ENCODE results near the gene HNRNPC. TPM values are rescaled to one million over a fixed set of nuclear protein-coding genes. Genes with fewer than 3 reads are reported as not detected.
"Not testable (repeated sequence)": the region's sequence is repeated elsewhere in the genome, so short reads cannot be mapped to it uniquely, and the experiment has no call there.

Gene HNRNPC
- total and polyA plus RNA-seq, 2 experiments from 2014 or later, result 584 to 674 TPM

GRCh38 chr14:21279783-21280182 lies 10.5 kb upstream of the HNRNPC start, which contains the start of gene RPGRIP1:
TSS of gene RPGRIP1 (plus strand) at chr14:21280083. CDS start at chr14:21287977, 7,894 bp downstream.
- no peak for TF ChIP-seq EZH2phosphoT487 (IDR thresholded peaks at IDR 0.05; ENCODE audit: insufficient read depth, low read depth)
- no peak for TF ChIP-seq EZH2 (IDR thresholded peaks at IDR 0.05; ENCODE audit: insufficient read depth, poor library complexity, severe bottlenecking)
- Histone ChIP-seq H4K20me1 (ENCODE audit: insufficient read depth) (no peaks in the 10 kb centered on the region), H3K27ac (no peak within 1 kb of the TSS), H2AFZ (no peak within 1 kb of the TSS), H3K9me2 (ENCODE audit: insufficient read depth) (no peaks in the 10 kb centered on the region), H3K79me2 (ENCODE audit: insufficient read depth) (no peaks in the 10 kb centered on the region), H3K9me3 (ENCODE audit: low read depth) (no peaks in the 10 kb centered on the region), H3K9ac (no peak within 1 kb of the TSS), H3K36me3 (ENCODE audit: low read depth) (no peaks in the 10 kb centered on the region), H3K4me3 (no peak within 1 kb of the TSS), H3F3A (ENCODE audit: insufficient read depth) (peaks cover 2% of the 10 kb centered on the region; the same call in 1 of the 2 replicates), H3K27me3 (replicated peaks; ENCODE audit: insufficient read depth) (no peaks in the 10 kb centered on the region), H3K4me2 (ENCODE audit: unreplicated experiment) (no peak within 1 kb of the TSS), H3K4me1 (ENCODE audit: insufficient read depth) (no peaks in the 10 kb centered on the region)
- in situ Hi-C loops (cut with MboI), result no loop called here
- WGBS, 2 experiments (ENCODE audit: low coverage in 1 of 2, low lambda C conversion rate in 2 of 2, missing lambda C conversion rate in 2 of 2), result 98 to 99% methylated on average over 2 of the region's 2 CpGs
- no peak for DNase-seq

- H3K27me3 ChIP-seq (replicated peaks; ENCODE audit: insufficient read depth), result no peaks in the 10 kb centered on the region
- H2AFZ ChIP-seq, result no peak overlapping the region
- H3K9me3 ChIP-seq (ENCODE audit: low read depth), result no peaks in the 10 kb centered on the region
- H3K27ac ChIP-seq, result no peak overlapping the region
- no peaks in the 10 kb centered on the region for H3K9me2 ChIP-seq (ENCODE audit: insufficient read depth)
- TF ChIP-seq EZH2phosphoT487 (IDR thresholded peaks at IDR 0.05; ENCODE audit: insufficient read depth, low read depth), result no peak
- TF ChIP-seq EZH2 (IDR thresholded peaks at IDR 0.05; ENCODE audit: insufficient read depth, poor library complexity, severe bottlenecking), result no peak
- no peaks in the 10 kb centered on the region for H3K36me3 ChIP-seq (ENCODE audit: low read depth)
- no peaks in the 10 kb centered on the region for H3K79me2 ChIP-seq (ENCODE audit: insufficient read depth)
- H3K4me2 ChIP-seq (ENCODE audit: unreplicated experiment), result no peak overlapping the region
- no peaks in the 10 kb centered on the region for H3K4me1 ChIP-seq (ENCODE audit: insufficient read depth)
- no peak overlapping the region for H3K4me3 ChIP-seq
- WGBS, 2 experiments (ENCODE audit: low coverage in 1 of 2, low lambda C conversion rate in 2 of 2, missing lambda C conversion rate in 2 of 2), result 56 to 60% methylated on average over 4 of the region's 4 CpGs
- in situ Hi-C loops (cut with MboI), result no loop called here
- H3F3A ChIP-seq (ENCODE audit: insufficient read depth), result peaks cover 2% of the 10 kb centered on the region; the same call in 1 of the 2 replicates
- DNase-seq, result peak; percentile 36
- H4K20me1 ChIP-seq (ENCODE audit: insufficient read depth), result no peaks in the 10 kb centered on the region
- H3K9ac ChIP-seq, result no peak overlapping the region
These were observed 9.4 kb upstream of the HNRNPC start for GRCh38 chr14:21278632-21279031.

GRCh38 chr14:21275261-21275858 lies 6.1 kb upstream of the HNRNPC start:
- Histone ChIP-seq H3K4me2 (ENCODE audit: unreplicated experiment) (no peak overlapping the region), H3K4me1 (ENCODE audit: insufficient read depth) (no peaks in the 10 kb centered on the region), H3K27me3 (replicated peaks; ENCODE audit: insufficient read depth) (no peaks in the 10 kb centered on the region), H3K9me2 (ENCODE audit: insufficient read depth) (no peaks in the 10 kb centered on the region), H3K9me3 (ENCODE audit: low read depth) (no peaks in the 10 kb centered on the region), H3K36me3 (ENCODE audit: low read depth) (no peaks in the 10 kb centered on the region), H3K4me3 (no peak overlapping the region), H4K20me1 (ENCODE audit: insufficient read depth) (no peaks in the 10 kb centered on the region), H3K79me2 (ENCODE audit: insufficient read depth) (no peaks in the 10 kb centered on the region), H3K27ac (no peak overlapping the region), H3F3A (ENCODE audit: insufficient read depth) (peaks cover 2% of the 10 kb centered on the region; the same call in 1 of the 2 replicates), H2AFZ (peak overlapping the region; percentile 64; the same call in 1 of the 2 replicates), H3K9ac (no peak overlapping the region)
- 74 to 80% methylated on average over 9 of the region's 9 CpGs for WGBS, 2 experiments (ENCODE audit: low coverage in 1 of 2, low lambda C conversion rate in 2 of 2, missing lambda C conversion rate in 2 of 2)
- TF ChIP-seq EZH2 (IDR thresholded peaks at IDR 0.05; ENCODE audit: insufficient read depth, poor library complexity, severe bottlenecking) (no peak), EZH2phosphoT487 (IDR thresholded peaks at IDR 0.05; ENCODE audit: insufficient read depth, low read depth) (no peak)
- in situ Hi-C loops (cut with MboI), result no loop called here
- DNase-seq, result no peak

GRCh38 chr14:21272661-21273060 lies 3.4 kb upstream of the HNRNPC start:
- DNase-seq; H3K4me1 ChIP-seq (ENCODE audit: insufficient read depth); H3K27ac ChIP-seq; H3K9me2 ChIP-seq (ENCODE audit: insufficient read depth); H3K36me3 ChIP-seq (ENCODE audit: low read depth); H3K4me3 ChIP-seq; H3K27me3 ChIP-seq (replicated peaks; ENCODE audit: insufficient read depth); in situ Hi-C loops (cut with MboI); H3K9ac ChIP-seq; H3K9me3 ChIP-seq (ENCODE audit: low read depth); H3K4me2 ChIP-seq (ENCODE audit: unreplicated experiment); H2AFZ ChIP-seq; H4K20me1 ChIP-seq (ENCODE audit: insufficient read depth): not testable (repeated sequence)
- 86 to 88% methylated on average over 17 of the region's 17 CpGs for WGBS, 2 experiments (ENCODE audit: low coverage in 1 of 2, low lambda C conversion rate in 2 of 2, missing lambda C conversion rate in 2 of 2)
- Histone ChIP-seq H3F3A (ENCODE audit: insufficient read depth) (peaks cover 15% of the 10 kb centered on the region), H3K79me2 (ENCODE audit: insufficient read depth) (peaks cover 16% of the 10 kb centered on the region)
